Left lobe of liver (tissue), 2 donors: ENCODE data around the gene RGS6. TPM values are rescaled to one million over a fixed set of nuclear protein-coding genes. Genes with fewer than 3 reads are reported as not detected.

Experiments used
- ATAC-seq: fragments of 200-7000 bp; cut with Tn5 transposase; one replicate; pipeline ENCODE4 v1.9.1; 2020; ENCODE audit warnings: mild to moderate bottlenecking, moderate library complexity
- DNase-seq: peaks from one replicate; pipeline ENCODE4 v3.0.0-alpha.2; 2020; ENCODE audit warnings: low spot score
- total RNA-seq: library from RNA; stranded (reverse); gene quantifications from one replicate; pipeline ENCODE4 v1.2.1, GENCODE V29; 2021
- donor health status: DM: no; HTN: no; CAD: no; lungs with moderate emphysema.
- donor health status: DM: no; HTN: yes; CAD: no.

The RGS6 gene
- total RNA-seq, 1 donor from 2014 or later: not detected

GRCh38 chr14:72010474-72010873 lies 78.2 kb downstream of the RGS6 start:
- DNase-seq (no peak), ATAC-seq (no peak)

GRCh38 chr14:72013721-72014345 lies 81.6 kb downstream of the RGS6 start:
- DNase-seq (no peak), ATAC-seq (no peak)

- ATAC-seq: no peak
- no peak for DNase-seq
These were observed 82.3 kb downstream of the RGS6 start for GRCh38 chr14:72014486-72014885.

- ATAC-seq (no peak), DNase-seq (no peak)
These were observed 85.1 kb downstream of the RGS6 start for GRCh38 chr14:72017290-72017689.

GRCh38 chr14:72023128-72024042 lies 91.2 kb downstream of the RGS6 start:
- ATAC-seq: no peak

GRCh38 chr14:72024043-72024407 lies 91.8 kb downstream of the RGS6 start:
- no peak for DNase-seq
- ATAC-seq: peak; percentile 80

More at GRCh38 chr14:72023128-72024042, 91.2 kb downstream of the RGS6 start:
- no peak for DNase-seq

GRCh38 chr14:72024504-72024903 lies 92.3 kb downstream of the RGS6 start:
- ATAC-seq: no peak

GRCh38 chr14:72026536-72026935 lies 94.3 kb downstream of the RGS6 start:
- no peak for DNase-seq
- ATAC-seq: no peak

More at GRCh38 chr14:72024504-72024903, 92.3 kb downstream of the RGS6 start:
- no peak for DNase-seq

- DNase-seq (no peak), ATAC-seq (no peak)
These were observed 94.8 kb downstream of the RGS6 start for GRCh38 chr14:72027061-72027460.

GRCh38 chr14:72033365-72033764 lies 101.1 kb downstream of the RGS6 start:
- DNase-seq (no peak), ATAC-seq (no peak)

GRCh38 chr14:72040528-72040927 lies 108.3 kb downstream of the RGS6 start:
- DNase-seq (no peak), ATAC-seq (no peak)

- ATAC-seq (no peak), DNase-seq (no peak)
These were observed 113.0 kb downstream of the RGS6 start for GRCh38 chr14:72045271-72045670.

GRCh38 chr14:72045885-72046284 lies 113.7 kb downstream of the RGS6 start:
- ATAC-seq (no peak), DNase-seq (no peak)

GRCh38 chr14:72049462-72049861 lies 117.2 kb downstream of the RGS6 start:
- ATAC-seq: no peak

GRCh38 chr14:72052356-72052755 lies 120.1 kb downstream of the RGS6 start:
- ATAC-seq: no peak
- no peak for DNase-seq

More at GRCh38 chr14:72049462-72049861, 117.2 kb downstream of the RGS6 start:
- no peak for DNase-seq

- DNase-seq (no peak), ATAC-seq (no peak)
These were observed 121.4 kb downstream of the RGS6 start for GRCh38 chr14:72053651-72054050.

GRCh38 chr14:72054911-72055310 lies 122.7 kb downstream of the RGS6 start:
- ATAC-seq: no peak
- no peak for DNase-seq

GRCh38 chr14:72057701-72058285 lies 125.6 kb downstream of the RGS6 start:
- no peak for ATAC-seq
- DNase-seq: no peak

GRCh38 chr14:72060460-72060859 lies 128.2 kb downstream of the RGS6 start:
- DNase-seq (no peak), ATAC-seq (no peak)

GRCh38 chr14:72060917-72061316 lies 128.7 kb downstream of the RGS6 start:
- no peak for DNase-seq
- no peak for ATAC-seq

- ATAC-seq (no peak), DNase-seq (no peak)
These were observed 129.5 kb downstream of the RGS6 start for GRCh38 chr14:72061718-72062117.

- ATAC-seq: no peak
- no peak for DNase-seq
These were observed 131.6 kb downstream of the RGS6 start for GRCh38 chr14:72063761-72064282.
